A549 (cell line): ENCODE measurements around the gene ROBO1.

Source experiments
- CEBPB ChIP-seq, 2 experiments: fragments of >200 bp in 1 of 2; sonication (Bioruptor Twin) in 1 of 2; formaldehyde crosslinking in 1 of 2; IDR thresholded peaks; 2 replicates each; pipeline ENCODE4 v1.6.1; 2012 to 2016
- CHD2 ChIP-seq: fragments of 150-350 bp; IDR thresholded peaks from 2 replicates; pipeline ENCODE4 v1.6.1; 2014; ENCODE audit warnings: low read length; ENCODE audit not compliant: partially characterized antibody
- CTCF ChIP-seq: fragments of >200 bp; sonication (Bioruptor Twin); formaldehyde crosslinking; IDR thresholded peaks from 3 replicates; pipeline ENCODE4 v1.5.1; 2016
- ESRRA ChIP-seq: fragments of 150-350 bp; IDR thresholded peaks from 2 replicates; pipeline ENCODE4 v1.6.1; 2014; ENCODE audit warnings: mild to moderate bottlenecking, low read length, borderline replicate concordance
- POLR2A ChIP-seq: IDR thresholded peaks from 2 replicates; pipeline ENCODE4 v1.6.1; 2012; ENCODE audit warnings: mild to moderate bottlenecking, low read length
- TF ChIP-seq, protein P1 (sequence below): IDR thresholded peaks from 2 replicates; pipeline ENCODE4 v1.6.1; 2012

GRCh38 chr3:78701537-78701936 lies 1066.3 kb downstream of the ROBO1 start:
- no peak for TF ChIP-seq ESRRA
- TF ChIP-seq CTCF: no peak
- no peak for TF ChIP-seq POLR2A
- no peak for TF ChIP-seq CEBPB (IDR thresholded peaks at IDR 0.05)
- TF ChIP-seq, protein P1, sequence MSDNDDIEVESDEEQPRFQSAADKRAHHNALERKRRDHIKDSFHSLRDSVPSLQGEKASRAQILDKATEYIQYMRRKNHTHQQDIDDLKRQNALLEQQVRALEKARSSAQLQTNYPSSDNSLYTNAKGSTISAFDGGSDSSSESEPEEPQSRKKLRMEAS: no peak
- no peak for TF ChIP-seq CHD2
